K562 (cell line): ENCODE data around the gene REEP6. TPM values are rescaled to one million over a fixed set of nuclear protein-coding genes. Genes with fewer than 3 reads are reported as not detected.

Experiments used
- BCLAF1 ChIP-seq, 2 experiments: fragments of 450-650 bp in 1 of 2; IDR thresholded peaks; 2 replicates each; pipeline ENCODE4 v1.6.1; 2011 to 2017; ENCODE audit warnings: low read depth in 2 of 2, antibody characterized with exemption in 1 of 2, borderline replicate concordance in 1 of 2, low read length in 1 of 2, mild to moderate bottlenecking in 1 of 2, mixed read lengths in 1 of 2; ENCODE audit not compliant: control insufficient read depth in 1 of 2
- CBX8 ChIP-seq: fragments of 200-600 bp; sonication (generic); IDR thresholded peaks from 2 replicates; pipeline ENCODE4 v1.6.1; 2012; ENCODE audit warnings: borderline replicate concordance, mixed run types, low read depth, mild to moderate bottlenecking, moderate library complexity, mixed read lengths, low read length, control low read depth, inconsistent platforms; ENCODE audit not compliant: poor library complexity, severe bottlenecking; ENCODE audit errors: extremely low read depth
- CREB1 ChIP-seq, 2 experiments: sonication (generic) in 1 of 2; formaldehyde crosslinking in 1 of 2; IDR thresholded peaks; 2 replicates each; pipeline versions ENCODE4 v1.6.1 to v1.8.0; 2012 to 2022; ENCODE audit warnings: inconsistent platforms in 1 of 2, mild to moderate bottlenecking in 1 of 2, missing genetic modification reagents in 1 of 2, moderate library complexity in 1 of 2
- EP400 ChIP-seq: fragments of 450-650 bp; IDR thresholded peaks from 2 replicates; pipeline ENCODE4 v1.6.1; 2017; ENCODE audit warnings: antibody characterized with exemption, mild to moderate bottlenecking, moderate library complexity
- FOXP1 ChIP-seq: sonication (generic); formaldehyde crosslinking; IDR thresholded peaks from 2 replicates; pipeline ENCODE4 v1.8.0; 2022; ENCODE audit warnings: mild to moderate bottlenecking, missing genetic modification reagents
- HMGXB4 ChIP-seq: sonication (generic); formaldehyde crosslinking; IDR thresholded peaks from 2 replicates; pipeline ENCODE4 v1.8.1; 2023; ENCODE audit warnings: mild to moderate bottlenecking, missing genetic modification reagents
- MAFK ChIP-seq: IDR thresholded peaks from 2 replicates; pipeline ENCODE4 v1.6.1; 2011; ENCODE audit warnings: low read length, improper control_type of control experiment
- NBN ChIP-seq: fragments of 450-650 bp; IDR thresholded peaks from 2 replicates; pipeline ENCODE4 v1.6.1; 2016; ENCODE audit warnings: low read depth, mild to moderate bottlenecking
- PCBP2 ChIP-seq: fragments of 200-400 bp; formaldehyde crosslinking; IDR thresholded peaks from 2 replicates; pipeline ENCODE4 v1.6.1; 2018; ENCODE audit warnings: low read length, low read depth, mild to moderate bottlenecking, moderate library complexity; ENCODE audit not compliant: poor library complexity, severe bottlenecking
- POLR2B ChIP-seq: fragments of 450-650 bp; IDR thresholded peaks from 2 replicates; pipeline ENCODE4 v1.6.1; 2018; ENCODE audit warnings: low read depth; ENCODE audit not compliant: partially characterized antibody
- RAD21 ChIP-seq, 2 experiments: fragments of 250-450 bp in 1 of 2; fragments of 450-650 bp in 1 of 2; sonication (Bioruptor Pico) in 1 of 2; formaldehyde crosslinking in 1 of 2; IDR thresholded peaks in 1 of 2; conservative IDR thresholded peaks in 1 of 2; 2 replicates each; pipeline versions ENCODE4 v1.4.0 to v1.8.0; 2020 to 2022; ENCODE audit warnings: mild to moderate bottlenecking in 2 of 2, moderate library complexity in 1 of 2
- STAT5A ChIP-seq: IDR thresholded peaks from 2 replicates; pipeline ENCODE4 v1.6.1; 2012; ENCODE audit warnings: low read length, inconsistent platforms, borderline replicate concordance
- TRIM24 ChIP-seq, 2 experiments: fragments of 450-650 bp; IDR thresholded peaks; 2 replicates each; pipeline ENCODE4 v1.6.1; 2016
- ZBTB1 ChIP-seq: sonication (generic); formaldehyde crosslinking; IDR thresholded peaks from 2 replicates; pipeline ENCODE4 v1.8.1; 2023; ENCODE audit warnings: missing genetic modification reagents, low read depth, mild to moderate bottlenecking, borderline replicate concordance
- ZNF699 ChIP-seq: fragments of 250-450 bp; sonication (Bioruptor Pico); IDR thresholded peaks from 2 replicates; pipeline ENCODE4 v1.8.0; 2021; ENCODE audit warnings: mild to moderate bottlenecking, moderate library complexity; ENCODE audit not compliant: insufficient replicate concordance
- ZNF830 ChIP-seq: fragments of 250-450 bp; sonication (Bioruptor Pico); IDR thresholded peaks from 2 replicates; pipeline ENCODE4 v1.5.0; 2021; ENCODE audit warnings: mild to moderate bottlenecking
- polyA plus RNA-seq, 8 experiments: library from polyadenylated mRNA; depleted of rRNA in 4 of 8; stranded (reverse) in 5 of 8; unstranded in 3 of 8; fragments of >200 nt; fragmentation: Nextera tagmentation in 2 of 8; fragmentation: Illumina TruSeq in 1 of 8; extraction: Ambion mirVana in 2 of 8; extraction: Trizol in 1 of 8; gene quantifications; 2 replicates each; pipeline versions ENCODE4 v1.2.1 to v1.2.3, GENCODE V29; 2011 to 2014; ENCODE audit warnings: inconsistent platforms in 1 of 8, missing spikeins in 1 of 8
- total RNA-seq, 7 experiments: library from RNA; depleted of rRNA in 6 of 7; stranded (reverse); fragments of >200 nt in 6 of 7; fragmentation: Illumina TruSeq in 2 of 7; extraction: Trizol in 2 of 7; gene quantifications; 2 replicates each; pipeline versions ENCODE4 v1.2.1 to v1.2.3, GENCODE V29; 2011 to 2021; ENCODE audit warnings: low replicate concordance in 1 of 7
- TF ChIP-seq, protein P1 (sequence below): fragments of 450-650 bp; IDR thresholded peaks from 2 replicates; pipeline ENCODE4 v1.6.1; 2017; ENCODE audit warnings: antibody characterized with exemption, mild to moderate bottlenecking

REEP6 gene
- total and polyA plus RNA-seq, 9 of the 15 experiments (the other 6 are each of a cell fraction or from before 2014, with no cell fraction given): 1.2 to 64.2 (median 12.7) TPM

GRCh38 chr19:1503089-1503924, 12.3 kb downstream of the REEP6 start (continued):
- TF ChIP-seq, protein P1, sequence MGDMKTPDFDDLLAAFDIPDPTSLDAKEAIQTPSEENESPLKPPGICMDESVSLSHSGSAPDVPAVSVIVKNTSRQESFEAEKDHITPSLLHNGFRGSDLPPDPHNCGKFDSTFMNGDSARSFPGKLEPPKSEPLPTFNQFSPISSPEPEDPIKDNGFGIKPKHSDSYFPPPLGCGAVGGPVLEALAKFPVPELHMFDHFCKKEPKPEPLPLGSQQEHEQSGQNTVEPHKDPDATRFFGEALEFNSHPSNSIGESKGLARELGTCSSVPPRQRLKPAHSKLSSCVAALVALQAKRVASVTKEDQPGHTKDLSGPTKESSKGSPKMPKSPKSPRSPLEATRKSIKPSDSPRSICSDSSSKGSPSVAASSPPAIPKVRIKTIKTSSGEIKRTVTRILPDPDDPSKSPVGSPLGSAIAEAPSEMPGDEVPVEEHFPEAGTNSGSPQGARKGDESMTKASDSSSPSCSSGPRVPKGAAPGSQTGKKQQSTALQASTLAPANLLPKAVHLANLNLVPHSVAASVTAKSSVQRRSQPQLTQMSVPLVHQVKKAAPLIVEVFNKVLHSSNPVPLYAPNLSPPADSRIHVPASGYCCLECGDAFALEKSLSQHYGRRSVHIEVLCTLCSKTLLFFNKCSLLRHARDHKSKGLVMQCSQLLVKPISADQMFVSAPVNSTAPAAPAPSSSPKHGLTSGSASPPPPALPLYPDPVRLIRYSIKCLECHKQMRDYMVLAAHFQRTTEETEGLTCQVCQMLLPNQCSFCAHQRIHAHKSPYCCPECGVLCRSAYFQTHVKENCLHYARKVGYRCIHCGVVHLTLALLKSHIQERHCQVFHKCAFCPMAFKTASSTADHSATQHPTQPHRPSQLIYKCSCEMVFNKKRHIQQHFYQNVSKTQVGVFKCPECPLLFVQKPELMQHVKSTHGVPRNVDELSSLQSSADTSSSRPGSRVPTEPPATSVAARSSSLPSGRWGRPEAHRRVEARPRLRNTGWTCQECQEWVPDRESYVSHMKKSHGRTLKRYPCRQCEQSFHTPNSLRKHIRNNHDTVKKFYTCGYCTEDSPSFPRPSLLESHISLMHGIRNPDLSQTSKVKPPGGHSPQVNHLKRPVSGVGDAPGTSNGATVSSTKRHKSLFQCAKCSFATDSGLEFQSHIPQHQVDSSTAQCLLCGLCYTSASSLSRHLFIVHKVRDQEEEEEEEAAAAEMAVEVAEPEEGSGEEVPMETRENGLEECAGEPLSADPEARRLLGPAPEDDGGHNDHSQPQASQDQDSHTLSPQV: peak; percentile 93
- TF ChIP-seq HMGXB4 (peak; percentile 90; the same call in 1 of the 2 replicates), TRIM24 (IDR thresholded peaks at IDR 0.05) (no peak), ZBTB1 (0 out of 2 replicates have a peak, but pooled peaks have one; percentile 56), PCBP2 (no peak), NBN (no peak), CBX8 (no peak), BCLAF1 (IDR thresholded peaks at IDR 0.05; ENCODE audit: borderline replicate concordance in 1 of 2, control insufficient read depth in 1 of 2, low read depth in 2 of 2, low read length in 1 of 2) (no peak), CREB1 (IDR thresholded peaks at IDR 0.05) (no peak), CREB1 (CRISPR knock-in tag; IDR thresholded peaks at IDR 0.05) (peak; percentile 70), EP400 (peak; percentile 92), ZNF699 (no peak), MAFK (no peak), FOXP1 (peak; percentile 94), RAD21 (CRISPR knock-in tag; conservative IDR thresholded peaks at IDR 0.05 in 1 of 2, IDR thresholded peaks at IDR 0.05 in 1 of 2) (peak; percentile 34 to 57), STAT5A (no peak), ZNF830 (no peak), POLR2B (peak; percentile 41)
